Left ventricle myocardium superior (tissue), 1 donor: ENCODE measurements around the gene PORCN. TPM values are rescaled to one million over a fixed set of nuclear protein-coding genes. Genes with fewer than 3 reads are reported as not detected.
A peak's percentile ranks its signal among the peaks of the same experiment; 100 is the strongest.

Source experiments
- ATAC-seq: fragments of 200-7000 bp; cut with Tn5 transposase; one replicate; pipeline ENCODE4 v1.9.1; 2020; ENCODE audit warnings: mild to moderate bottlenecking, moderate library complexity
- DNase-seq: peaks from one replicate; pipeline ENCODE4 v3.0.0-alpha.2; 2020
- intact Hi-C: fragments of 100-400 bp; cut with micrococcal nuclease; formaldehyde crosslinking; loops from one replicate; pipeline ENCODE4 v1.11.0; 2022
- total RNA-seq: library from RNA; stranded (reverse); fragmentation: NEBNext Ultra II Directional; extraction: Animal tissue kit (Norgen Biotek cat#: 25700); gene quantifications from one replicate; pipeline ENCODE4 v1.2.1, GENCODE V29; 2021
- donor health status: DM: no; HTN: yes; CAD: no; lungs with severe emphysema.

The PORCN gene
- total RNA-seq, 1 donor from 2014 or later = 13.2 TPM

DNA sequence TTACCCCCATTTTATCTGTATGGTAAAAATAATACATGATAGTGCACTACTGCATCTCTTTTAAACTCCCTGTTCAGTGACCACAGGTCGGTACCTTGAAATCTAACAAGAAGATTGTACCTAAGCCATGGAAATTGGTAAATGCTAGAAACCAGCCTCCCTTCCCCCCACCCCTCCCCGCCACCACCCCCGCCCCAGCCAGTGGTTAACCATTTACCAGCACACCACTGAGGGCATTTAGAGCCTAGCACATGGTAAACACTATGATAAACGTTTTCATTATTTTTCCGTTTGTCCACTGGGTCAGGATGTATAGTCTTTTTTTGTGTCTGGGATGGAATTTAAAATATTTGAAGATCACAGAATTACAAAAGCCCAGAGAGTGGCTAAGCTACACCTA, 33.5 kb upstream of the PORCN start:
- intact Hi-C loops = no loop called here
- DNase-seq (no peak), ATAC-seq (no peak)

- peak; percentile 98 for ATAC-seq
- intact Hi-C loops = no loop called here
- DNase-seq = peak; percentile 90
Measured at GRCh38 chrX:48475774-48476577, 32.8 kb upstream of the PORCN start, which contains the start of gene FTSJ1. Gene FTSJ1, plus strand, starts transcription at chrX:48476199. Its CDS starts 1,849 bp downstream, at chrX:48478048.

DNA sequence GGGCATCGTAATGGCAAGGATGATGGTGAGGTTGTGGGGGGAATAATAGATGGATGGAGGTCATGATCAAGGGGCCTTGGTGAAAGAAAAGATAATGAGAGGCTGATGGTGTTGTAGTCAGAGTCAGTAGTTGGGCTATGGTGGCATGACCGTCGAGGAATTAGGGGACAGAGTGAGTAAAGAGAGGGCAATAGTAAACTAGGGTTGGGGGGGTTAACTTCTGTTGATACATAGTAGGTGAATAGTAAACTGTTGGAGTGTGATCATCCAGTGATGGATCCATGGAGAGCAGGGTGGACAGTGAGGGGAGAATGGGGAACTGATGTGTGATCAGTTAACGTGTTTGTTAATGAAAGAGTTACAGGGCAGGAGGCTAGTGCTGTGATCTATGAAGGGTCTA, 31.9 kb upstream of the PORCN start:
- intact Hi-C loops = no loop called here
- DNase-seq = no peak
- ATAC-seq = no peak

GRCh38 chrX:48477960-48478755, 30.6 kb upstream of the PORCN start:
- no peak for ATAC-seq
- no peak for DNase-seq
- intact Hi-C loops = no loop called here

DNA sequence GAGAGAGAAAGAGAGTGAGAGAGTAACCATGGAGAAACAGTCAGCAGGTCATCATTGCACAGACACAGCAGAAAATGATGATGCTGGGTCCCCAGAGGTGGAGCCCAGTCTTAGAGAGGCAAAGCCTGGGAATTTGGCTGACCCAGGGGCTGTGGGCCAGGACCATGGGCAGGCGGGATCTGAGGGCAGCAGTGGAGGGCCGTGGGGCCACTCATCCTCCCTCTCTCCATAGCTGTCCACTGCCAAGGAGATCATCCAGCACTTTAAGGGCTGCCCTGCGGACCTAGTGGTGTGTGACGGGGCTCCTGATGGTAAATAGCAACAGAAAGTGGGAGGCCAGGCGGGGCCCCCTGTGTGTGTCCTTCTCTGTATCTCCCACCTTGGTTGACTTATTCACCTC, 30.0 kb upstream of the PORCN start:
- ATAC-seq = no peak
- intact Hi-C loops = no loop called here
- DNase-seq = no peak

DNA sequence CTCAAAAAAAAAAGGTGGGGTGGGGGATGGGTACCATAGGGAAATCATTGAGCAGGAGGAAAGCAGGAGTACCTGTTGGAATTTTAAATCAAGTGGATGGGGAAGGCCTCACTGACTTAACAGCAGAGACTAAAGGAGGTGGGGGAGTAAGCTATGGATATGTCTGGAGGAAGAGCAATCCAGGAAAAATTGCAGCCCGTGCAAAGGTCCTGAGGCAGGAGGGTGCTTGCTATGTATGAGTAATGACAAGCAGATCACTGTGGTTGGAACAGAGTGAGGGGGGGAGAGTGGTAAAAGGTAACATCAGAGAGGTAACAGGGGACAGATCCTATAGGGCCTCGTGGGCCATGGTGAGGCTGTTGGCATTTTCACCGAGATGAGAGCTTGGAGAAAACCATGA, 28.6 kb upstream of the PORCN start:
- intact Hi-C loops = no loop called here
- ATAC-seq = no peak
- DNase-seq = no peak

DNA sequence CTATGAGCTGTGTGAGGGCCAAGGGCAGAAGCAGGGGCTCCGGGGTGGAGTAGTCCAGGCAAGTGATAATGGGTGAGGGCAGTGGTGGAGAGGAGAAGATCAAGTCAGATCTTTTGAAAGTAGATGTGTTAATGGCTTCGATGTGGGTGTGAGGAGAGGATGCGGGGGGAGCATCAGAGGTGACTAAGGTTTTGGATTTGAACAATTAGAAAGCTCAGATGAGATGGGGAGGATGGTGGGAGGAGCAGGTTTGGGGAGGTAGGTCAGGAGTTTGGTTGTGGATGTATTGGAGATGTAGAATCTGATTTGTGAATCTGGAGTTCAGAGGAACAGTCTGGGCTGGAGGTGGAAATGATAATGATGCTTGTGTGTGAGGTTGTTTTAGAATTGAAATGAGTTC, 28.2 kb upstream of the PORCN start:
- intact Hi-C loops = no loop called here
- no peak for DNase-seq
- ATAC-seq = no peak

- DNase-seq = no peak
- no peak for ATAC-seq
- intact Hi-C loops = no loop called here
Measured at GRCh38 chrX:48482526-48482925, 26.3 kb upstream of the PORCN start.

- ATAC-seq (no peak), DNase-seq (no peak)
- intact Hi-C loops = no loop called here
Measured at GRCh38 chrX:48487362-48487798, 21.4 kb upstream of the PORCN start.

GRCh38 chrX:48488034-48488433, 20.8 kb upstream of the PORCN start:
- no peak for DNase-seq
- no peak for ATAC-seq
- intact Hi-C loops = no loop called here

- no peak for DNase-seq
- intact Hi-C loops = no loop called here
- ATAC-seq = no peak
Measured at GRCh38 chrX:48489296-48489695, 19.5 kb upstream of the PORCN start.

DNA sequence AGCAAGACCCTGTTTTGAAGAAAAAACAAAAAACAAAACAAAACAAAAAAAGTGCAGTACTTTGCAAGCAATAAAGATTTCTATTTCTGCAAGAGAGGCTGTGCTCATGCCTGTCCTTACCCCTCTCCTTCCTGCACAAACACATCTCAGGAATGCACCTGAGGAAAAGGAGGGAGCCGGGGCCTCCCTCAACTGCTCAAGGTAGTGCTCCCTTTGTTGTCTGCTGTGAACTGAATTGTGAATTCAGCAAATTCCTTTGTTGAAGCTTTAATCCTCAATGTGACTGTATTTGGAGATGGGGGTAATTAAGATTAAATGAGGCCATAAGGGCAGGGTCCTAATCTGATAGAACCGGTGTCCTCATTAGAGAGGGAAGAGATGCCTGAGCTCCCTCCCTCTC, 18.9 kb upstream of the PORCN start:
- ATAC-seq (no peak), DNase-seq (no peak)
- intact Hi-C loops = loop anchor here (10.0 kb wide), 1 partner anchor 405 kb away; no protein-coding TSS in a partner anchor

DNA sequence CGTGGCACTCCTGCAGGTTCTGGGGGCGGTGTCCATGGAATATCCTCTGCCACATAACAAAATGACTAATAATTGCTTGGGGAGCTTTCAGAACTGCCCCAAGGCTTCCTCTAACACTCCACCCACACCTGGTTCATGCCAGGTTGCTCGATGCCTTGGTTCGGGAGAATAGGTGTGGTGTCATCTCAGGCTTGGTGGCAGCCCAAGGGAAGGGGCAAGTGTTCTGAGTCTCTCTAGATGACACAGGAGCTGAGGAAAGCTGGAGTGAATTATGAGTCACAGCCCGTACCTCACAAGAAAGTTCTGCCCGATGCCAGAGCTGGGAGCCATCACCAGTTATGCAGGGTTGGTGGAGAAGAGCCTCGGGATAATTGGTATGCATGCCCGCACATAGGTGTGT, 18.1 kb upstream of the PORCN start:
- intact Hi-C loops = loop anchor here (10.0 kb wide), 1 partner anchor 406 kb away; no protein-coding TSS in a partner anchor
- DNase-seq = no peak
- no peak for ATAC-seq

- no peak for DNase-seq
- ATAC-seq = no peak
- intact Hi-C loops = loop anchor here (10.0 kb wide), 1 partner anchor 407 kb away; no protein-coding TSS in a partner anchor
Measured at GRCh38 chrX:48491809-48492208, 17.0 kb upstream of the PORCN start.

DNA sequence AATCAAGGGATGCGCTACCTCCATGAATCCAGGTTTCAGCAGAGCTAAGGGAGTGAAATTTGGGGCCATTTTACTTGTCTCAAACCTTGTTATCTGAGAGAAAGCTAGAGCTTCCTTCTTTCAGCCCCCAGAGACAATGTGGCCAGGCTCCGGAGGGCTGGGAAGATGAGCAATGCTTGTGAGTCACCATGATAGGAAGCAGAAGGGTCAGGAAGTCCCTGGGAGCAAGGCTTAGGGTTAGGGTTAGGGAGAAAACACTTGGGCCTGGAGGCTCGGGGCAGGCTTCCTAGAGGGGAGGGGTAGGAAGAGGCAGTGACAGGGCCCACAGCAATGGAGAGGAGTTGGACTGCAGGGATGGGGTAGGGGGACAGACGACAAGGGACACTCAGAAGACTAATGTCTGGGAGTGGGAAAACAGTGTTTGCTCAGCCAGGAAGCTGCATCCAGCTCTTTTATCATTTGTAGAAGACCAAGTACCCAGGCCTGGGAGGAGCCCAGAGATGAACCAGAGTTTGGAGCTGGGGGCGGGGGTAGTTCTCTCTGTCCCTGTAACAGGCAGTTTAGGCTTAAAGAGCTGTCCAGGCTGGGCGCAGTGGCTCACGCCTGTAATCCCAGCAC, 16.4 kb upstream of the PORCN start:
- no peak for DNase-seq
- intact Hi-C loops = loop anchor here (10.0 kb wide), 1 partner anchor 408 kb away; no protein-coding TSS in a partner anchor
- peak; percentile 48 for ATAC-seq

GRCh38 chrX:48493890-48494364, 14.9 kb upstream of the PORCN start:
- intact Hi-C loops = loop anchor here (10.0 kb wide), 1 partner anchor 409 kb away; no protein-coding TSS in a partner anchor
- ATAC-seq = peak; percentile 43
- DNase-seq = no peak

DNA sequence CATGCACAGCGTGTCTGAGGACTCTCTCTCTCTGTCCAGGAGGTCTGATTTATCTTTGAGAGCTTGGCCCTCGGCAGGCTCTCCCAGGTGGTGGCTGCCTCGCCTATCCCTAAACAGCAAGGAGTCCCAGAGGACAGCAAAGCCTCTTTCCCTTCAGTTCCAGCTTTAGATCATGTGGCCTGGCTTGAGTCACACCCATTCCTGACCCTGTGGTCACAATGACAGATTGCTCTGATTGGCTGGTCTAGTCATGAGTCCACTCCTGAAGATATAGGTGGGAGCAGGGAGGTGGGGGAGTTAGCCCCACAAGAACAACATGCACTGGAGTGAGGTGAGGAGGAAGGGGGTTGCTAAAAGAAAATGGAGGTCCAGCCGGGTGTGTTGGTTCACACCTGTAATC, 12.1 kb upstream of the PORCN start:
- intact Hi-C loops = loop anchor here (10.0 kb wide), 1 partner anchor 412 kb away; no protein-coding TSS in a partner anchor
- no peak for DNase-seq
- no peak for ATAC-seq

DNA sequence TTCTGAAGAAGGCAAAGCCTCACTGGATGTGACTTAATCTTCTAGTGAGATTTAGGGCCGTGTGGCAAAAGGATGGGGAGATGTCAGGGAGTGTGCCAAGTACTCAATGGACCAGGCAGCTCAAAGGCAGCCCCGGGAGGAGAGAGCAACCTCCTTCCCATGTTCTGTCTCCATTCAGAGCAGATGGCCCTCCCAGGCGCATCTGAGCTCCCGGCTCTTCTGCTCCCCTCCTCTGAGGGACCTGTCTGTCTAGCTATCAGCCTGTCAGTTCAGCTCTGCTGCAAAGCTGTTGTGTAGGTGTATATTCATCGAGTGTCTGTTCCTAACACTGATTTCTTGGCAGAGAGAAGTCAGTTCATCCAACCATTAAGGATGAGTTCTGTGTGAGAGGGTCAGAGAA, 10.9 kb upstream of the PORCN start:
- no peak for DNase-seq
- intact Hi-C loops = loop anchor here (10.0 kb wide), 1 partner anchor 413 kb away; no protein-coding TSS in a partner anchor
- ATAC-seq = no peak

DNA sequence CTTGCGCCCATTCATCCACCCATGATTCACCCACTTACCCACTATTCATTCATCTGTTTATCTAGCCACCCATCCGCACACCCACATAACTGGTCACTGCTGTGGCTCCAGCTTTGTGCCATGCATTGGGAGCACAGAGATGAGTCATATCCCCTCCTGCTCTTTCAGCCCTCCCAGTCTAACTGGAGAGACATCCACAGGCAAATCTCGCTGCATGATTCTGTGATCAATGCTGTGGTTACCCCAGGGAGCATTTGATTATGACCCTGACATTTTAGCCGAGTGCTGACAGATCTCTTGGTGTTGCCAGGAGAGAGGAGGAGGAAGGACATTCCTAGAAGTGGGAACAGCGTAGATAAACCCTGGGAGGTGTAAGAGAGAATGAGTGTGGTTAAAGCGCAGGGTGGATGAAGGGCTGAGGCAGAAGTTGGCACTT, 10.4 kb upstream of the PORCN start:
- intact Hi-C loops = loop anchor here (10.0 kb wide), 1 partner anchor 414 kb away; no protein-coding TSS in a partner anchor
- ATAC-seq (no peak), DNase-seq (no peak)
